GM12872 (cell line): ENCODE measurements around the gene CFAP58.

ENCODE experiments used
- CTCF ChIP-seq: IDR thresholded peaks from 3 replicates; pipeline ENCODE4 v1.5.1; 2011; ENCODE audit warnings: low read depth, mild to moderate bottlenecking, low read length, moderate library complexity; ENCODE audit not compliant: insufficient read depth

CFAP58 gene

GRCh38 chr10:104433669-104434068, 80.0 kb downstream of the CFAP58 start:
- no peak for TF ChIP-seq CTCF

- no peak for TF ChIP-seq CTCF
These were observed 81.0 kb downstream of the CFAP58 start for GRCh38 chr10:104434601-104435000.

GRCh38 chr10:104435822-104436221, 82.2 kb downstream of the CFAP58 start:
- no peak for TF ChIP-seq CTCF

GRCh38 chr10:104437226-104437625, 83.6 kb downstream of the CFAP58 start:
- TF ChIP-seq CTCF, result no peak

- TF ChIP-seq CTCF, result no peak
These were observed 86.6 kb downstream of the CFAP58 start for GRCh38 chr10:104440221-104440620.

GRCh38 chr10:104441329-104442000, 87.8 kb downstream of the CFAP58 start:
- no peak for TF ChIP-seq CTCF

GRCh38 chr10:104445359-104445758, 91.7 kb downstream of the CFAP58 start:
- TF ChIP-seq CTCF, result no peak
